Activated CD4-positive, alpha-beta memory T cell treated with anti-CD3 and anti-CD28 coated beads, Interleukin-2, amount 10 ng/mL, durations not matched to agents 7 days and 5 days (primary cell): Measurements from ENCODE around the gene FAM76B. TPM values are rescaled to one million over a fixed set of nuclear protein-coding genes. Genes with fewer than 3 reads are reported as not detected.

Experiments
- CTCF ChIA-PET: fragments of 350-600 bp; sonication (Branson Sonifier 250); formaldehyde crosslinking; loops from one replicate; lab custom pipeline; 2021; ENCODE audit warnings: antibody characterized with exemption, inconsistent platforms; lab: Charles Lee
- POLR2A ChIA-PET: fragments of 350-600 bp; sonication (Branson Sonifier 250); formaldehyde crosslinking; loops from one replicate; lab custom pipeline; 2021; ENCODE audit warnings: antibody characterized with exemption; lab: Charles Lee
- DNase-seq: peaks from one replicate; pipeline ENCODE4 v3.0.0-alpha.2; 2020
- H3K27ac Mint-ChIP-seq: one replicate; pipeline ENCODE4 v1.8.0; 2021; ENCODE audit warnings: mild to moderate bottlenecking, mixed read lengths
- H3K27me3 Mint-ChIP-seq: one replicate; pipeline ENCODE4 v1.8.0; 2021; ENCODE audit warnings: mixed read lengths
- H3K36me3 Mint-ChIP-seq: one replicate; pipeline ENCODE4 v1.8.0; 2021; ENCODE audit warnings: low read depth, mixed read lengths
- H3K4me1 Mint-ChIP-seq: one replicate; pipeline ENCODE4 v1.8.0; 2021; ENCODE audit warnings: mixed read lengths
- H3K4me3 Mint-ChIP-seq: one replicate; pipeline ENCODE4 v1.8.0; 2021; ENCODE audit warnings: mild to moderate bottlenecking, mixed read lengths
- H3K9me3 Mint-ChIP-seq: one replicate; pipeline ENCODE4 v1.8.0; 2021; ENCODE audit warnings: mixed read lengths
- total RNA-seq, 2 experiments: library from RNA; stranded (reverse); gene quantifications; one replicate each; pipeline ENCODE4 v1.2.3, GENCODE V29; 2021

Gene FAM76B
- total RNA-seq, 2 experiments from 2014 or later, result 48.1 to 51.5 TPM

GRCh38 chr11:95727620-95728019 is 62.0 kb downstream of the FAM76B start:
- ChIA-PET CTCF (no interaction called here), POLR2A (no interaction called here)
- H3K27ac Mint-ChIP-seq, result no peak overlapping the region

GRCh38 chr11:95727111-95727510 is 62.5 kb downstream of the FAM76B start:
- H3K4me3 Mint-ChIP-seq, result no peak overlapping the region
- ChIA-PET POLR2A (no interaction called here), CTCF (no interaction called here)
- H3K27me3 Mint-ChIP-seq, result peaks cover 11% of the 10 kb centered on the region
- H3K9me3 Mint-ChIP-seq, result no peaks in the 10 kb centered on the region
- H3K4me1 Mint-ChIP-seq, result no peaks in the 10 kb centered on the region
- no peak for DNase-seq
- H3K27ac Mint-ChIP-seq, result no peak overlapping the region
- no peaks in the 10 kb centered on the region for H3K36me3 Mint-ChIP-seq

More at GRCh38 chr11:95727620-95728019, 62.0 kb downstream of the FAM76B start:
- Mint-ChIP-seq H3K27me3 (peaks cover 11% of the 10 kb centered on the region), H3K4me3 (no peak overlapping the region), H3K4me1 (no peaks in the 10 kb centered on the region), H3K36me3 (no peaks in the 10 kb centered on the region), H3K9me3 (no peaks in the 10 kb centered on the region)
- no peak for DNase-seq

GRCh38 chr11:95725196-95725595 is 64.4 kb downstream of the FAM76B start:
- H3K36me3 Mint-ChIP-seq, result no peaks in the 10 kb centered on the region
- no peak overlapping the region for H3K27ac Mint-ChIP-seq
- H3K9me3 Mint-ChIP-seq, result no peaks in the 10 kb centered on the region
- peaks cover 7% of the 10 kb centered on the region for H3K27me3 Mint-ChIP-seq
- H3K4me3 Mint-ChIP-seq, result no peak overlapping the region
- CTCF ChIA-PET, result interaction anchor here (0.9 to 1.4 kb wide), 3 partner anchors 13 to 36 kb away, joined by 3 read pairs; no protein-coding TSS in a partner anchor
- DNase-seq, result no peak
- POLR2A ChIA-PET, result no interaction called here
- H3K4me1 Mint-ChIP-seq, result peaks cover 4% of the 10 kb centered on the region

- Mint-ChIP-seq H3K27ac (no peak overlapping the region), H3K4me1 (peaks cover 5% of the 10 kb centered on the region), H3K9me3 (no peaks in the 10 kb centered on the region), H3K27me3 (peaks cover 7% of the 10 kb centered on the region), H3K4me3 (no peak overlapping the region), H3K36me3 (no peaks in the 10 kb centered on the region)
- POLR2A ChIA-PET, result no interaction called here
- no peak for DNase-seq
- CTCF ChIA-PET, result no interaction called here
These were observed 66.1 kb downstream of the FAM76B start for GRCh38 chr11:95723361-95723942.

- H3K27me3 Mint-ChIP-seq, result no peaks in the 10 kb centered on the region
- POLR2A ChIA-PET, result no interaction called here
These were observed 69.4 kb downstream of the FAM76B start for GRCh38 chr11:95720195-95720594.

More at GRCh38 chr11:95720195-95720594, 69.4 kb downstream of the FAM76B start:
- H3K4me1 Mint-ChIP-seq, result peaks cover 17% of the 10 kb centered on the region
- CTCF ChIA-PET, result interaction anchor here (0.8 to 0.9 kb wide), 2 partner anchors 11 to 568 kb away, joined by 3 read pairs; no protein-coding TSS in a partner anchor
- no peaks in the 10 kb centered on the region for H3K36me3 Mint-ChIP-seq
- DNase-seq, result no peak
- H3K27ac Mint-ChIP-seq, result no peak overlapping the region
- no peaks in the 10 kb centered on the region for H3K9me3 Mint-ChIP-seq
- H3K4me3 Mint-ChIP-seq, result no peak overlapping the region

Other genes with a start within 250 kb of the FAM76B start
- gene CEP57, start 716 bp upstream of the FAM76B start, total RNA-seq, result 100 to 1,000 TPM; 102 to 105 TPM
- gene MTMR2, start 134.3 kb upstream of the FAM76B start, total RNA-seq, result 10 to 100 TPM; 16.1 to 19.0 TPM